ENCODE data around the gene ATG13. TPM values are rescaled to one million over a fixed set of nuclear protein-coding genes. Genes with fewer than 3 reads are reported as not detected.
A peak's percentile ranks its signal among the peaks of the same experiment; 100 is the strongest.

ATG13 gene
- total RNA-seq, 3 donors from 2014 or later: 84.2 to 113 (median 87.5) TPM

DNA sequence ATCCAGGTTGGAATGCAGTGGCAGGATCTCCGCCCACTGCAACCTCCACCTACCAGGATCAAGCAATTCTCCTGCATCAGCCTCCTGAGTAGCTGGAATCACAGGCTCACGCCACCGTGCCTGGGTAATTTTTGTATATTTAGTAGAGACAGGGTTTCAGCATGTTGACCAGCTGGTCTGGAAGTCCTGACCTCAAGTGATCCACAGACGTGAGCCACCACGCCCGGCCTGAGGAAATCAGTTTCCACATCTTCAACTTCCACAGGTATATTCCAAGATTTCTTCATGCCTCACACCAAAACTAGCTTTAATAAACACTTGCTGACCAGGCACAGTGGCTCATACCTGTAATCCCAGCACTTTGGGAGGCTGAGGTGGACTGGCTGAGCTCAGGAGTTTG is 8.0 kb upstream of the ATG13 start:
- Histone ChIP-seq H3K27ac (no peak overlapping the region), H3K9me3 (no peaks in the 10 kb centered on the region), H3K27me3 (no peaks in the 10 kb centered on the region), H3K36me3 (no peaks in the 10 kb centered on the region), H3K4me1 (no peaks in the 10 kb centered on the region), H3K4me3 (no peak overlapping the region)
- intact Hi-C loops (cut with DNase I; ENCODE audit: low total_unique reads): loop anchor here (10.0 kb wide), 1 partner anchor 215 kb away; the partner anchor contains the start of gene CHRM4
- TF ChIP-seq POLR2A (IDR thresholded peaks at IDR 0.05): no peak
- TF ChIP-seq, protein P1, sequence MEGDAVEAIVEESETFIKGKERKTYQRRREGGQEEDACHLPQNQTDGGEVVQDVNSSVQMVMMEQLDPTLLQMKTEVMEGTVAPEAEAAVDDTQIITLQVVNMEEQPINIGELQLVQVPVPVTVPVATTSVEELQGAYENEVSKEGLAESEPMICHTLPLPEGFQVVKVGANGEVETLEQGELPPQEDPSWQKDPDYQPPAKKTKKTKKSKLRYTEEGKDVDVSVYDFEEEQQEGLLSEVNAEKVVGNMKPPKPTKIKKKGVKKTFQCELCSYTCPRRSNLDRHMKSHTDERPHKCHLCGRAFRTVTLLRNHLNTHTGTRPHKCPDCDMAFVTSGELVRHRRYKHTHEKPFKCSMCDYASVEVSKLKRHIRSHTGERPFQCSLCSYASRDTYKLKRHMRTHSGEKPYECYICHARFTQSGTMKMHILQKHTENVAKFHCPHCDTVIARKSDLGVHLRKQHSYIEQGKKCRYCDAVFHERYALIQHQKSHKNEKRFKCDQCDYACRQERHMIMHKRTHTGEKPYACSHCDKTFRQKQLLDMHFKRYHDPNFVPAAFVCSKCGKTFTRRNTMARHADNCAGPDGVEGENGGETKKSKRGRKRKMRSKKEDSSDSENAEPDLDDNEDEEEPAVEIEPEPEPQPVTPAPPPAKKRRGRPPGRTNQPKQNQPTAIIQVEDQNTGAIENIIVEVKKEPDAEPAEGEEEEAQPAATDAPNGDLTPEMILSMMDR (IDR thresholded peaks at IDR 0.05): no peak
- no peak for TF ChIP-seq POLR2AphosphoS5 (IDR thresholded peaks at IDR 0.05)
- DNase-seq (ENCODE audit: low spot score in 2 of 2): no peak

DNA sequence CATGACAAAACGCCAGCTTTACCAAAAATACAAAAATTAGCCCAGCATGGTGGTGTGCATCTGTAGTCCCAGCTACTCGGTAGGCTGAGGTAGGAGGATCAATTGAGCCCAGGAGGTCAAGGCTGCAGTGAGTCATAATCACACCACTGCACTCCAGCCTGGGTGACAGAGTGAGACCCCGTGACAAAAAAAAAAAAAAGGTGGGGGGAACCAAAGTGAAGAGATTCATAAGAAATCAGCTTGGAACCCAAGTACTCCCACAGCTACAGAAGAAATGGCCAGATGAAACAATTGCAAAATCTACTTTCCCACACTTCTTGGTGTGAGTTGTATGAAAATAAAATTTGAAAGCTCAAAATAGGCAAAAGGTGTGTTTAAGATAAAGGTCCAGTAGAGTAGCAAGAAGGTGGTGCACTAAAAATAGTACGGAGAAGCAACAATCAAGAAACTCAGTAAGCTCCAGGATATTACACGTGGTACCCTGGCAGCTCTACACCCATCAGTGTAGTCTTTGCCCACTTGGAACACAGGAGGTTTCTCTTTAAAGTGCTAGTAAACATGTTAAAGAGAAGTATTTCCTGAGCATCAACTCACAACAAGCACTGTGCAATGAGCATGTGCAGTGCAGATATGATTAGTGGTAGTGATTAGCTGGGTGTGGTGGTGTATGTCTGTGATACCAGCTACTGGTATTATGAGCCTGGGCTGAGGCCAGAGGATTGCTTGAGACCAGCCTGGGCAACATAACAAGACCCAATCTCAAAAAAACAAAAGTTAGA is 5.6 kb upstream of the ATG13 start:
- TF ChIP-seq, protein P1 (IDR thresholded peaks at IDR 0.05): no peak
- TF ChIP-seq POLR2A (IDR thresholded peaks at IDR 0.05) (no peak), POLR2AphosphoS5 (IDR thresholded peaks at IDR 0.05) (no peak)
- no peak overlapping the region for H3K4me3 ChIP-seq
- intact Hi-C loops (cut with DNase I; ENCODE audit: low total_unique reads): no loop called here
- no peak overlapping the region for H3K27ac ChIP-seq
- no peaks in the 10 kb centered on the region for H3K27me3 ChIP-seq
- no peaks in the 10 kb centered on the region for H3K9me3 ChIP-seq
- no peaks in the 10 kb centered on the region for H3K36me3 ChIP-seq
- H3K4me1 ChIP-seq: peaks cover 0 to 3% of the 10 kb centered on the region in 2 donors
- no peak for DNase-seq (ENCODE audit: low spot score in 2 of 2)

- H3K4me3 ChIP-seq: no peak overlapping the region
- no peak for DNase-seq (ENCODE audit: low spot score in 2 of 2)
- no peaks in the 10 kb centered on the region for H3K36me3 ChIP-seq
- H3K9me3 ChIP-seq: no peaks in the 10 kb centered on the region
- intact Hi-C loops (cut with DNase I; ENCODE audit: low total_unique reads): no loop called here
- TF ChIP-seq, protein P1 (IDR thresholded peaks at IDR 0.05): no peak
- TF ChIP-seq POLR2AphosphoS5 (IDR thresholded peaks at IDR 0.05) (no peak), POLR2A (IDR thresholded peaks at IDR 0.05) (no peak)
- H3K27ac ChIP-seq: no peak overlapping the region
- H3K4me1 ChIP-seq: peaks cover 0 to 3% of the 10 kb centered on the region in 2 donors
- H3K27me3 ChIP-seq: no peaks in the 10 kb centered on the region
These were observed 5.0 kb upstream of the ATG13 start for GRCh38 chr11:46612326-46612725.

GRCh38 chr11:46615756-46616155 is 1.6 kb upstream of the ATG13 start:
- Histone ChIP-seq H3K36me3 (no peaks in the 10 kb centered on the region), H3K4me3 (no peak overlapping the region), H3K4me1 (peaks cover 3 to 6% of the 10 kb centered on the region in 2 donors), H3K27me3 (no peaks in the 10 kb centered on the region), H3K9me3 (no peaks in the 10 kb centered on the region), H3K27ac (peak overlapping the region; percentile 65 to 99)
- DNase-seq (ENCODE audit: low spot score in 2 of 2): no peak
- TF ChIP-seq POLR2AphosphoS5 (IDR thresholded peaks at IDR 0.05): no peak
- TF ChIP-seq, protein P1 (IDR thresholded peaks at IDR 0.05): no peak
- intact Hi-C loops (cut with DNase I; ENCODE audit: low total_unique reads): no loop called here

- Histone ChIP-seq H3K9me3 (no peaks in the 10 kb centered on the region), H3K27ac (peak overlapping the region; percentile 98 to 99), H3K4me3 (peak overlapping the region; percentile 86 to 90 (median 88)), H3K27me3 (no peaks in the 10 kb centered on the region), H3K4me1 (peaks cover 3 to 6% of the 10 kb centered on the region in 2 donors), H3K36me3 (no peaks in the 10 kb centered on the region)
- intact Hi-C loops (cut with DNase I; ENCODE audit: low total_unique reads): no loop called here
- TF ChIP-seq POLR2AphosphoS5 (IDR thresholded peaks at IDR 0.05) (peak in 1 of 3 donors; percentile 64), POLR2A (IDR thresholded peaks at IDR 0.05) (no peak)
- TF ChIP-seq, protein P1 (IDR thresholded peaks at IDR 0.05): no peak
- DNase-seq (ENCODE audit: low spot score in 2 of 2): no peak
These were observed 711 bp upstream of the ATG13 start for GRCh38 chr11:46616551-46617133.
